ENCODE results near the gene INO80E. TPM values are rescaled to one million over a fixed set of nuclear protein-coding genes. Genes with fewer than 3 reads are reported as not detected.

The INO80E gene
- total RNA-seq, 2 donors from 2014 or later = 46.9 to 80.2 TPM

- no peak for DNase-seq
- H3K9me3 ChIP-seq = no peaks in the 10 kb centered on the region
- no peaks in the 10 kb centered on the region for H3K4me1 ChIP-seq
- H3K27ac ChIP-seq = no peak overlapping the region
- H3K9ac ChIP-seq (ENCODE audit: low read depth in 2 of 2, low read length in 2 of 2) = no peak overlapping the region
- TF ChIP-seq, protein P1, sequence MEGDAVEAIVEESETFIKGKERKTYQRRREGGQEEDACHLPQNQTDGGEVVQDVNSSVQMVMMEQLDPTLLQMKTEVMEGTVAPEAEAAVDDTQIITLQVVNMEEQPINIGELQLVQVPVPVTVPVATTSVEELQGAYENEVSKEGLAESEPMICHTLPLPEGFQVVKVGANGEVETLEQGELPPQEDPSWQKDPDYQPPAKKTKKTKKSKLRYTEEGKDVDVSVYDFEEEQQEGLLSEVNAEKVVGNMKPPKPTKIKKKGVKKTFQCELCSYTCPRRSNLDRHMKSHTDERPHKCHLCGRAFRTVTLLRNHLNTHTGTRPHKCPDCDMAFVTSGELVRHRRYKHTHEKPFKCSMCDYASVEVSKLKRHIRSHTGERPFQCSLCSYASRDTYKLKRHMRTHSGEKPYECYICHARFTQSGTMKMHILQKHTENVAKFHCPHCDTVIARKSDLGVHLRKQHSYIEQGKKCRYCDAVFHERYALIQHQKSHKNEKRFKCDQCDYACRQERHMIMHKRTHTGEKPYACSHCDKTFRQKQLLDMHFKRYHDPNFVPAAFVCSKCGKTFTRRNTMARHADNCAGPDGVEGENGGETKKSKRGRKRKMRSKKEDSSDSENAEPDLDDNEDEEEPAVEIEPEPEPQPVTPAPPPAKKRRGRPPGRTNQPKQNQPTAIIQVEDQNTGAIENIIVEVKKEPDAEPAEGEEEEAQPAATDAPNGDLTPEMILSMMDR (IDR thresholded peaks at IDR 0.05) = no peak
- no peaks in the 10 kb centered on the region for H3K27me3 ChIP-seq
- peaks cover 13% of the 10 kb centered on the region for H3K36me3 ChIP-seq
- intact Hi-C loops (cut with DNase I) = no loop called here
- H3K4me3 ChIP-seq = no peak overlapping the region
Measured at GRCh38 chr16:29984137-29984763, 11.8 kb upstream of the INO80E start.

GRCh38 chr16:29984764-29985147 is 11.3 kb upstream of the INO80E start:
- no peak overlapping the region for H3K27ac ChIP-seq
- H3K36me3 ChIP-seq = peaks cover 12% of the 10 kb centered on the region
- H3K4me1 ChIP-seq = peaks cover 2% of the 10 kb centered on the region
- TF ChIP-seq, protein P1 (IDR thresholded peaks at IDR 0.05) = no peak
- intact Hi-C loops (cut with DNase I) = no loop called here
- H3K9me3 ChIP-seq = no peaks in the 10 kb centered on the region
- H3K9ac ChIP-seq (ENCODE audit: low read depth in 2 of 2, low read length in 2 of 2) = no peak overlapping the region
- no peaks in the 10 kb centered on the region for H3K27me3 ChIP-seq
- DNase-seq = no peak
- no peak overlapping the region for H3K4me3 ChIP-seq

GRCh38 chr16:29985271-29985811 is 10.7 kb upstream of the INO80E start:
- Histone ChIP-seq H3K36me3 (peaks cover 8% of the 10 kb centered on the region), H3K27ac (no peak overlapping the region), H3K9me3 (no peaks in the 10 kb centered on the region), H3K9ac (ENCODE audit: low read depth in 2 of 2, low read length in 2 of 2) (no peak overlapping the region), H3K27me3 (no peaks in the 10 kb centered on the region), H3K4me1 (peaks cover 4% of the 10 kb centered on the region), H3K4me3 (no peak overlapping the region)
- no peak for DNase-seq
- TF ChIP-seq, protein P1 (IDR thresholded peaks at IDR 0.05) = no peak
- intact Hi-C loops (cut with DNase I) = no loop called here

DNA sequence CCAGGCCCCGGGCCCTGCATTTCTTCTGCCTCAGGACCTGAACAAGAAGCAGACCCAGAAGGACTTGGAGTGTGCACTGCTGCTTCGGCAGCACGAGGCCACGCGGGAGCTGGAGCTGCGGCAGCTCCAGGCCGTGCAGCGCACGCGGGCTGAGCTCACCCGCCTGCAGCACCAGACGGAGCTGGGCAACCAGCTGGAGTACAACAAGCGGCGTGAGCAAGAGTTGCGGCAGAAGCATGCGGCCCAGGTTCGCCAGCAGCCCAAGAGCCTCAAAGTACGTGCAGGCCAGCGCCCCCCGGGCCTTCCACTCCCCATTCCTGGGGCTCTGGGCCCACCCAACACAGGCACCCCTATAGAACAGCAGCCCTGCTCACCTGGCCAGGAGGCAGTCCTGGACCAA is 9.8 kb upstream of the INO80E start:
- peaks cover 8% of the 10 kb centered on the region for H3K36me3 ChIP-seq
- DNase-seq = no peak
- H3K9me3 ChIP-seq = no peaks in the 10 kb centered on the region
- no peak overlapping the region for H3K27ac ChIP-seq
- H3K4me1 ChIP-seq = peaks cover 4% of the 10 kb centered on the region
- no peaks in the 10 kb centered on the region for H3K27me3 ChIP-seq
- intact Hi-C loops (cut with DNase I) = no loop called here
- TF ChIP-seq, protein P1 (IDR thresholded peaks at IDR 0.05) = no peak
- no peak overlapping the region for H3K9ac ChIP-seq (ENCODE audit: low read depth in 2 of 2, low read length in 2 of 2)
- H3K4me3 ChIP-seq = no peak overlapping the region

DNA sequence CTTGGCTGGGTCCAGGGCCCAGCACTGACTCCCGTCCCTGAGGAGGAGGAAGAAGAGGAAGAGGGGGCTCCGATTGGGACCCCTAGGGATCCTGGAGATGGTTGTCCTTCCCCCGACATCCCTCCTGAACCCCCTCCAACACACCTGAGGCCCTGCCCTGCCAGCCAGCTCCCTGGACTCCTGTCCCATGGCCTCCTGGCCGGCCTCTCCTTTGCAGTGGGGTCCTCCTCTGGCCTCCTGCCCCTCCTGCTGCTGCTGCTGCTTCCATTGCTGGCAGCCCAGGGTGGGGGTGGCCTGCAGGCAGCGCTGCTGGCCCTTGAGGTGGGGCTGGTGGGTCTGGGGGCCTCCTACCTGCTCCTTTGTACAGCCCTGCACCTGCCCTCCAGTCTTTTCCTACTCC is 9.1 kb upstream of the INO80E start:
- Histone ChIP-seq H3K9ac (ENCODE audit: low read depth in 2 of 2, low read length in 2 of 2) (no peak overlapping the region), H3K4me3 (no peak overlapping the region), H3K9me3 (no peaks in the 10 kb centered on the region), H3K36me3 (peaks cover 8% of the 10 kb centered on the region), H3K27me3 (no peaks in the 10 kb centered on the region), H3K4me1 (peaks cover 4% of the 10 kb centered on the region), H3K27ac (no peak overlapping the region)
- intact Hi-C loops (cut with DNase I) = no loop called here
- DNase-seq = no peak
- TF ChIP-seq, protein P1 (IDR thresholded peaks at IDR 0.05) = no peak
